ENCODE measurements around the gene TBX10. TPM values are rescaled to one million over a fixed set of nuclear protein-coding genes. Genes with fewer than 3 reads are reported as not detected.
"Not testable (repeated sequence)": the region's sequence is repeated elsewhere in the genome, so short reads cannot be mapped to it uniquely, and the experiment has no call there.

Gene TBX10
- total RNA-seq, 4 donors from 2014 or later: not detected

DNA sequence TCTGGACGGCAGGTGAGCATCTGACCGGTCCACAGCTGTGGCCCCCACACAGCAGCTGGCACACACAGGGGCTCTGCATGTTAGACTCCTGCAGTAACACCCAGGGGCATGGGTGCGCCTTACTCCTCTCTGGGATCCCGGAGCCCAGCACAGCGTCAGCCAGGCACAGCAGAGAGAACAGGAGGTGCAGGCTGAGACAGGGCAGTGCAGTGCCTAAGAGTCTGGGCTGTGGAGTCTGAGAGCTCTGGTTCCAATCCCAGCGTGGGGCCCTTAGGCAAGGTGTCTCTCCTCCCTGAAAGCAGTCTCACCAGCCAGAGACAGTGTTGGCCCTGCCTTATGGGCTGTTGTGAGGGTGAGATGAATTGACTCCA lies 12.1 kb downstream of the TBX10 start:
- 68% methylated on average over 3 of the region's 6 CpGs for WGBS
- no peaks in the 10 kb centered on the region for H3K27me3 ChIP-seq
- peaks cover 11 to 29% (median 22%) of the 10 kb centered on the region in 4 donors for H3K4me1 ChIP-seq
- intact Hi-C loops (cut with DNase I): no loop called here
- H3K9me3 ChIP-seq: no peaks in the 10 kb centered on the region
- H3K36me3 ChIP-seq: no peaks in the 10 kb centered on the region
- no peak for DNase-seq (ENCODE audit: extremely low spot score)
- TF ChIP-seq POLR2AphosphoS5 (IDR thresholded peaks at IDR 0.05) (no peak), POLR2A (IDR thresholded peaks at IDR 0.05; ENCODE audit: low read depth) (no peak)
- H3K27ac ChIP-seq (replicated peaks in 1 of 4): no peak overlapping the region
- H3K4me3 ChIP-seq: no peak overlapping the region

- intact Hi-C loops (cut with DNase I): no loop called here
- Histone ChIP-seq H3K9me3 (no peaks in the 10 kb centered on the region), H3K27me3 (no peaks in the 10 kb centered on the region), H3K36me3 (no peaks in the 10 kb centered on the region), H3K4me1 (peaks cover 11 to 29% (median 22%) of the 10 kb centered on the region in 4 donors), H3K27ac (replicated peaks in 1 of 4) (no peak overlapping the region), H3K4me3 (no peak overlapping the region)
- no peak for DNase-seq (ENCODE audit: extremely low spot score)
- WGBS: 91% methylated on average over 10 of the region's 10 CpGs
- TF ChIP-seq, protein P1, sequence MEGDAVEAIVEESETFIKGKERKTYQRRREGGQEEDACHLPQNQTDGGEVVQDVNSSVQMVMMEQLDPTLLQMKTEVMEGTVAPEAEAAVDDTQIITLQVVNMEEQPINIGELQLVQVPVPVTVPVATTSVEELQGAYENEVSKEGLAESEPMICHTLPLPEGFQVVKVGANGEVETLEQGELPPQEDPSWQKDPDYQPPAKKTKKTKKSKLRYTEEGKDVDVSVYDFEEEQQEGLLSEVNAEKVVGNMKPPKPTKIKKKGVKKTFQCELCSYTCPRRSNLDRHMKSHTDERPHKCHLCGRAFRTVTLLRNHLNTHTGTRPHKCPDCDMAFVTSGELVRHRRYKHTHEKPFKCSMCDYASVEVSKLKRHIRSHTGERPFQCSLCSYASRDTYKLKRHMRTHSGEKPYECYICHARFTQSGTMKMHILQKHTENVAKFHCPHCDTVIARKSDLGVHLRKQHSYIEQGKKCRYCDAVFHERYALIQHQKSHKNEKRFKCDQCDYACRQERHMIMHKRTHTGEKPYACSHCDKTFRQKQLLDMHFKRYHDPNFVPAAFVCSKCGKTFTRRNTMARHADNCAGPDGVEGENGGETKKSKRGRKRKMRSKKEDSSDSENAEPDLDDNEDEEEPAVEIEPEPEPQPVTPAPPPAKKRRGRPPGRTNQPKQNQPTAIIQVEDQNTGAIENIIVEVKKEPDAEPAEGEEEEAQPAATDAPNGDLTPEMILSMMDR (IDR thresholded peaks at IDR 0.05): no peak
- no peak for TF ChIP-seq POLR2A (IDR thresholded peaks at IDR 0.05; ENCODE audit: low read depth)
Observed at GRCh38 chr11:67626970-67627369, 12.6 kb downstream of the TBX10 start.

DNA sequence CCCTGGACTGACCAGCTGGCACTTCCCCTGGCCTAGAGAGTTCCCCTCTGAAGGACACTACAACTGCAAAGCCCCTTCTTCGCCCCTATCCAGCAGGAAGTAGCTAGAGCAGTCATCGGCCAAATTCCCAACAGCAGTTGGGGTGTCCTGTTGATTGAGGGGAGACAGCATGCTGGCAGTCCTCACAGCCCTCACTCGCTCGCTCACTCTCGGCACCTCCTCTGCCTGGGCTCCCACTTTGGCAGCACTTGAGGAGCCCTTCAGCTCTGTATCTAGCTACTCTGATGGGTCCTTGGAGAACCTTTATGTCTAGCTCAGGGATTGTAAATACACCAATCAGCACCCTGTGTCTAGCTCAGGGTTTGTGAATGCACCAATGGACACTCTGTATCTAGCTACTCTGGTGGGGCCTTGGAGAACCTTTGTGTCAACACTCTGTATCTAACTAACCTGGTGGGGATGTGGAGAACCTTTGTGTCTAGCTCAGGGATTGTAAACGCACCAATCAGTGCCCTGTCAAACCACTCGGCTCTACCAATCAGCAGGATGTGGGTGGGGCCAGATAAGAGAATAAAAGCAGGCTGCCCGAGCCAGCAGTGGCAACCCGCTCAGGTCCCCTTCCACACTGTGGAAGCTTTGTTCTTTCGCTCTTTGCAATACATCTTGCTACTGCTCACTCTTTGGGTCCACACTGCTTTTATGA lies 13.3 kb downstream of the TBX10 start:
- DNase-seq (ENCODE audit: extremely low spot score); H3K9me3 ChIP-seq; intact Hi-C loops (cut with DNase I); H3K27ac ChIP-seq (replicated peaks in 1 of 4); H3K4me3 ChIP-seq; H3K27me3 ChIP-seq; H3K36me3 ChIP-seq: not testable (repeated sequence)
- H3K4me1 ChIP-seq: peaks cover 11 to 26% (median 22%) of the 10 kb centered on the region in 4 donors
- WGBS: 86% methylated on average over 9 of the region's 10 CpGs

- H3K9me3 ChIP-seq; DNase-seq (ENCODE audit: extremely low spot score); H3K27me3 ChIP-seq; intact Hi-C loops (cut with DNase I); H3K4me1 ChIP-seq; H3K4me3 ChIP-seq; H3K27ac ChIP-seq (replicated peaks in 1 of 4); H3K36me3 ChIP-seq: not testable (repeated sequence)
- 93% methylated on average over 1 of the region's 1 CpG for WGBS
Observed at GRCh38 chr11:67623795-67624194, 15.8 kb downstream of the TBX10 start.

GRCh38 chr11:67622905-67623304 lies 16.7 kb downstream of the TBX10 start:
- H3K27ac ChIP-seq (replicated peaks in 1 of 4); H3K4me1 ChIP-seq; intact Hi-C loops (cut with DNase I); H3K36me3 ChIP-seq; H3K4me3 ChIP-seq; H3K9me3 ChIP-seq; DNase-seq (ENCODE audit: extremely low spot score); H3K27me3 ChIP-seq: not testable (repeated sequence)
- 69% methylated on average over 7 of the region's 7 CpGs for WGBS

DNA sequence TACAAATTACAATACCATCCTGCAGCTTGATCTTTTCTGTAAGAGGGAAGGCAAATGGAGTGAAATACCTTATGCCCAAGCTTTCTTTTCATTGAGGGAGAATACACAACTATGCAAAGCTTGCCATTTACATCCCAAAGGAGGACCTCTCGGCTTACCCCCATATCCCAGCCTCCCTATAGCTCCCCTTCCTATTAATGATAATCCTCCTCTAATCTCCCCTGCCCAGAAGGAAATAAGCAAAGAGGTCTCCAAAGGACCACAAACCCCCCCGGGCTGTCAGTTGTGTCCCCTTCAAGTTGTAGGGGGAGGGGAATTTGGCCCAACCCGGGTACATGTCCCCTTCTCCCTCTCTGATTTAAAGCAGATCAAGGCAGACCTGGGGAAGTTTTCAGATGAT lies 17.6 kb downstream of the TBX10 start:
- intact Hi-C loops (cut with DNase I); H3K9me3 ChIP-seq; H3K36me3 ChIP-seq; DNase-seq (ENCODE audit: extremely low spot score); H3K4me1 ChIP-seq; H3K27ac ChIP-seq (replicated peaks in 1 of 4); H3K4me3 ChIP-seq; H3K27me3 ChIP-seq: not testable (repeated sequence)
- 71% methylated on average over 3 of the region's 3 CpGs for WGBS

- DNase-seq (ENCODE audit: extremely low spot score); H3K36me3 ChIP-seq; H3K27ac ChIP-seq (replicated peaks in 1 of 4); intact Hi-C loops (cut with DNase I); H3K4me1 ChIP-seq; H3K9me3 ChIP-seq; H3K4me3 ChIP-seq: not testable (repeated sequence)
- H3K27me3 ChIP-seq: peaks cover 0 to 13% (median 3%) of the 10 kb centered on the region in 4 donors
- WGBS: 82% methylated on average over 13 of the region's 13 CpGs
Observed at GRCh38 chr11:67620621-67621020, 18.9 kb downstream of the TBX10 start.

GRCh38 chr11:67619683-67620618 lies 19.6 kb downstream of the TBX10 start:
- intact Hi-C loops (cut with DNase I): loop anchor here (10.0 kb wide), 1 partner anchor 95 kb away; no protein-coding TSS in a partner anchor
- not testable (repeated sequence) for H3K27ac ChIP-seq (replicated peaks in 1 of 4); H3K36me3 ChIP-seq; H3K4me1 ChIP-seq; H3K9me3 ChIP-seq; DNase-seq (ENCODE audit: extremely low spot score); H3K4me3 ChIP-seq
- 95% methylated on average over 33 of the region's 33 CpGs for WGBS
- peaks cover 0 to 20% (median 6%) of the 10 kb centered on the region in 4 donors for H3K27me3 ChIP-seq

- H3K9me3 ChIP-seq; DNase-seq (ENCODE audit: extremely low spot score); H3K27ac ChIP-seq (replicated peaks in 1 of 4); H3K4me3 ChIP-seq; H3K36me3 ChIP-seq: not testable (repeated sequence)
- H3K4me1 ChIP-seq: peaks cover 4 to 15% (median 8%) of the 10 kb centered on the region in 4 donors
- intact Hi-C loops (cut with DNase I): loop anchor here (10.0 kb wide), 1 partner anchor 96 kb away; no protein-coding TSS in a partner anchor
- peaks cover 0 to 28% (median 10%) of the 10 kb centered on the region in 4 donors for H3K27me3 ChIP-seq
- 94% methylated on average over 18 of the region's 40 CpGs for WGBS
Observed at GRCh38 chr11:67618901-67619659, 20.5 kb downstream of the TBX10 start.
